Uterus (tissue), 2 donors: Measurements from ENCODE around the gene TAOK3.

Source experiments
- POLR2A ChIP-seq, 2 donors: fragments of 450-650 bp; IDR thresholded peaks; one replicate each; pipeline ENCODE4 v1.6.1; 2016; ENCODE audit warnings: antibody characterized with exemption in 2 of 2, mild to moderate bottlenecking in 1 of 2, moderate library complexity in 1 of 2
- TF ChIP-seq, protein P1 (sequence below), 4 experiments: fragments of 200-600 bp in 2 of 4; fragments of 450-650 bp in 2 of 4; sonication (generic) in 2 of 4; IDR thresholded peaks; one replicate each; pipeline ENCODE4 v1.5.1; 2016 to 2019; ENCODE audit warnings: antibody characterized with exemption in 4 of 4, mild to moderate bottlenecking in 2 of 4, moderate library complexity in 1 of 4

DNA sequence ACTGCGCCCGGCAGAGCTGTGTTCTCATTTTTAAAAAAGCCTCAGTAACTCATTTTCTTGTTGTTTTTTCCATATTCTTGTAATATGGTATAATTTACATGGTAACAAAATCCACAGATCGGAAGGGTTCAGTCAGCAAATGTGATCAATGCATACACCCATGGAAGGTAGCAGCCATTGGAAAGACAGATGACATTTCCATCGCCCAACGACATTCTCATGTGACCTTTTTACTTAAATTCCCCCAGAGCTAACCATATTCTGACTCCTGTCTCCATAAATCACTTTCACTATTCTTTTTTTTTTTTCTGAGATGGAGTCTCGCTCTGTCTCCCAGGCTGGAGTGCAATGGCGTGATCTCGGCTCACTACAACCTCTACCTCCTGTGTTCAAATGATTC, 231.9 kb downstream of the TAOK3 start:
- TF ChIP-seq, protein P1, sequence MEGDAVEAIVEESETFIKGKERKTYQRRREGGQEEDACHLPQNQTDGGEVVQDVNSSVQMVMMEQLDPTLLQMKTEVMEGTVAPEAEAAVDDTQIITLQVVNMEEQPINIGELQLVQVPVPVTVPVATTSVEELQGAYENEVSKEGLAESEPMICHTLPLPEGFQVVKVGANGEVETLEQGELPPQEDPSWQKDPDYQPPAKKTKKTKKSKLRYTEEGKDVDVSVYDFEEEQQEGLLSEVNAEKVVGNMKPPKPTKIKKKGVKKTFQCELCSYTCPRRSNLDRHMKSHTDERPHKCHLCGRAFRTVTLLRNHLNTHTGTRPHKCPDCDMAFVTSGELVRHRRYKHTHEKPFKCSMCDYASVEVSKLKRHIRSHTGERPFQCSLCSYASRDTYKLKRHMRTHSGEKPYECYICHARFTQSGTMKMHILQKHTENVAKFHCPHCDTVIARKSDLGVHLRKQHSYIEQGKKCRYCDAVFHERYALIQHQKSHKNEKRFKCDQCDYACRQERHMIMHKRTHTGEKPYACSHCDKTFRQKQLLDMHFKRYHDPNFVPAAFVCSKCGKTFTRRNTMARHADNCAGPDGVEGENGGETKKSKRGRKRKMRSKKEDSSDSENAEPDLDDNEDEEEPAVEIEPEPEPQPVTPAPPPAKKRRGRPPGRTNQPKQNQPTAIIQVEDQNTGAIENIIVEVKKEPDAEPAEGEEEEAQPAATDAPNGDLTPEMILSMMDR (IDR thresholded peaks at IDR 0.05), result no peak
- TF ChIP-seq POLR2A (IDR thresholded peaks at IDR 0.05), result no peak
